BLaER1 treated with 17β-estradiol and CSF1 and Interleukin-3, amounts not matched to agents 10 nM and 100 nM (cell line): ENCODE data around the gene PARP9.

Source experiments
- H3K27ac ChIP-seq, 11 experiments: shearing (Covaris generic); formaldehyde crosslinking; 2 replicates each; pipeline ENCODE4 v1.8.1; 2022
- H3K27me3 ChIP-seq, 11 experiments: shearing (Covaris generic); formaldehyde crosslinking; 2 replicates each; pipeline ENCODE4 v1.8.1; 2022
- H3K36me3 ChIP-seq, 11 experiments: shearing (Covaris generic); formaldehyde crosslinking; 2 replicates each; pipeline ENCODE4 v1.8.1; 2022
- H3K4me1 ChIP-seq, 10 experiments: shearing (Covaris generic); formaldehyde crosslinking; 2 replicates each; pipeline ENCODE4 v1.8.1; 2022
- H3K4me2 ChIP-seq, 11 experiments: shearing (Covaris generic); formaldehyde crosslinking; 2 replicates each; pipeline ENCODE4 v1.8.1; 2022
- H3K4me3 ChIP-seq, 10 experiments: shearing (Covaris generic); formaldehyde crosslinking; 2 replicates each; pipeline ENCODE4 v1.8.1; 2022
- H3K9ac ChIP-seq, 11 experiments: shearing (Covaris generic); formaldehyde crosslinking; 2 replicates each; pipeline ENCODE4 v1.8.1; 2022
- H3K9me3 ChIP-seq, 11 experiments: shearing (Covaris generic); formaldehyde crosslinking; replicated peaks in 1 of 11; 2 replicates each; pipeline ENCODE4 v1.8.1; 2022
- H4K20me1 ChIP-seq, 11 experiments: shearing (Covaris generic); formaldehyde crosslinking; 2 replicates each; pipeline ENCODE4 v1.8.1; 2022
- Cebpa-rat ChIP-seq, 11 experiments: shearing (Covaris generic); IDR thresholded peaks; 2 replicates each; pipeline ENCODE4 v1.8.1; 2022

PARP9 gene

GRCh38 chr3:122564155-122564912 is at the start of gene PARP9, which contains the start of gene DTX3L:
Gene PARP9, minus strand, starts transcription at chr3:122564300. Its CDS starts 4,680 bp downstream, at chr3:122559620.
Gene DTX3L, plus strand, starts transcription at chr3:122564338. Its CDS starts 89 bp downstream, at chr3:122564427.
- H3K27me3 ChIP-seq: no peaks in the 10 kb centered on the region
- H3K4me3 ChIP-seq: peak within 1 kb of the TSS; percentile 70 to 94 (median 86)
- peak within 1 kb of the TSS; percentile 87 to 98 (median 94) for H3K9ac ChIP-seq
- H3K4me1 ChIP-seq: peaks cover 49 to 77% (median 62%) of the 10 kb centered on the region in 10 experiments
- H3K4me2 ChIP-seq: peak within 1 kb of the TSS; percentile 77 to 97 (median 92)
- H3K36me3 ChIP-seq: peaks cover 30 to 43% (median 36%) of the 10 kb centered on the region in 11 experiments
- peaks cover 0 to 16% (median 0%) of the 10 kb centered on the region in 11 experiments; a peak in 1 of 22 replicates for H4K20me1 ChIP-seq
- no peaks in the 10 kb centered on the region for H3K9me3 ChIP-seq
- peak within 1 kb of the TSS; percentile 87 to 99 (median 94) for H3K27ac ChIP-seq
- TF ChIP-seq Cebpa-rat (IDR thresholded peaks at IDR 0.05): no peak

DNA sequence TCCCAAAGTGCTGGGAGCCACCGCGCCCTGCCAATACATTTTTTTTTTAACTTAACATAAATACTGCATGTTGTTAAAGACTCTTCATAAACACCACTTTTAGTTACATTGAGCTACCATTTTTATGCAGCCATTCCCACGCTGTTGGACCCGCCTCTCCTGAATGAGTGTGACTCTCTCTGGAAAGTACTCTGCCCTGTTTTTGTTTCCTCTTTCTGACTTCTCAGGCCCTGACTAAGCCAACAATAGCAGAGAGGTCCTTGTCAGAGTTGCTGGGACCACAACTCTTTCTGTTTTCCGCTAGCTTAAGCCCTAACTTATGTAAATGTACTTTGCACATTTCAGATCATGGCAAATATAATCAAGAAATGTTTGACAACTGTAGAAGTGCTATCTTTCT is 48.6 kb upstream of the PARP9 start:
- peaks cover 0 to 4% (median 0%) of the 10 kb centered on the region in 11 experiments; a peak in 1 of 22 replicates for H3K9me3 ChIP-seq
- peak overlapping the region in 2 of 11 experiments; percentile 11 to 25; a peak in 2 of 22 replicates for H3K27ac ChIP-seq
- no peaks in the 10 kb centered on the region for H4K20me1 ChIP-seq

DNA sequence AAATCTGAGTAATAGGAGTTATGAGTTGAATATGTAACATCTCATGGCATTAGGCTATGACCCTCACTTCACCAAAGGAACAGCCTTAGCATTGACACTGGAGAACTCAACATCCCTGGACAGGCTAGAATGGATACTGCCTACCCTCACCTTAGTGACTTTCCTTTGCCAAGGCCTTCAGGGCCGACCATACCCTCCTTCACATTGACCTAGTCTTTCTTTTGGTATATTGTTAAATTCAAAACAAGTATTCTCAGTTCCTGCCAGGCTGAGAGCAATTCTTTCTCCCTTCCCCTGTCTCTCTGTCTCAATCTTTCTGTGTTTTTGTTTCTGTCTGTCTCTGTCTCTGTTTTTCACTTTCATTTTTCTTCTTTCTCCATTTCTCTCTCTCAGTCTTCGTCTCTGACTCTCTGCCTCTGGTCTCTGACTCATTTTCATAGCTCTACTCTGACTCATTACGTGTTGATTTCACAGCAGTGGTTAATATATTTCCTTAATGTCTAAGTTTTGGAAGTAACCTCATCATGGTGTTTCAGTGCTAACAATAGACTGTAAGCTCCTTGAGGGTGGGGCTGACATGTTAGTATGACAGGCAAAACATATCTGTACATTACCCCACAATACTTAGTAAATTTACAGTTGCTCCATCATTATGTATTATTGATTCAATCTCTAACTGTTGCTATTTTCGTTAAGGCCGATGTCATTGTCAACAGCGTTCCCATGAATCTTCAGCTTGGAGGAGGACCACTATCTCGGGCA is 45.9 kb upstream of the PARP9 start:
- Histone ChIP-seq H3K4me3 (peak overlapping the region in 1 of 10 experiments; percentile 25; a peak in 1 of 20 replicates), H3K9ac (peak overlapping the region in 4 of 11 experiments; percentile 7 to 63 (median 34); a peak in 5 of 22 replicates), H3K4me1 (peaks cover 0 to 44% (median 6%) of the 10 kb centered on the region in 10 experiments; a peak in 12 of 20 replicates), H3K4me2 (peak overlapping the region in 5 of 11 experiments; percentile 17 to 76 (median 67); a peak in 9 of 22 replicates), H3K27me3 (no peaks in the 10 kb centered on the region), H3K9me3 (peaks cover 0 to 4% (median 0%) of the 10 kb centered on the region in 11 experiments; a peak in 1 of 22 replicates), H3K27ac (peak overlapping the region in 6 of 11 experiments; percentile 8 to 77 (median 58); a peak in 9 of 22 replicates), H4K20me1 (no peaks in the 10 kb centered on the region; a peak in 1 of 22 replicates), H3K36me3 (peaks cover 14 to 88% (median 52%) of the 10 kb centered on the region in 11 experiments)
- no peak for TF ChIP-seq Cebpa-rat (IDR thresholded peaks at IDR 0.05)

More for the DNA sequence above, 48.6 kb upstream of the PARP9 start:
- Histone ChIP-seq H3K9ac (no peak overlapping the region), H3K4me1 (peaks cover 0 to 57% (median 6%) of the 10 kb centered on the region in 10 experiments; a peak in 9 of 20 replicates), H3K4me2 (peak overlapping the region in 2 of 11 experiments; percentile 36 to 44; a peak in 4 of 22 replicates), H3K4me3 (no peak overlapping the region), H3K36me3 (peaks cover 31 to 93% (median 73%) of the 10 kb centered on the region in 11 experiments), H3K27me3 (no peaks in the 10 kb centered on the region)
- TF ChIP-seq Cebpa-rat (IDR thresholded peaks at IDR 0.05): no peak

DNA sequence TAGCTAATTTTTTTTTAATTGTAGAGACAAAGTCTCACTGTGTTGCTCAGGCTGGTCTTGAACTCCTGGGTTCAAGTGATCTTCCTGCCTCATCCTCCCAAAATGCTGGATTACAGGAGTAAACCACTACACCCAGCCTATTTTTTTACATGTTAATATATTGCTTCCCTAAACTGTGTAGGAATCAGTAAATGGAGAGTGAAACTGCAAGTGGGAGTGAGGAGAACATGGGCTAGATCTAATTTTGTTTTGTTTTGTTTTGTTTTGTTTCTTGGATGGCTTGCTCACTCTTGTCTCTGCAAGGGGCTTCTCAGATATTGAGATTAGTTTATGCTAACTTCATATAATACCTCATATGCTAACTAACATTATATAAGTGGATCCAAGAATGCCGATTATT is 44.8 kb upstream of the PARP9 start:
- Histone ChIP-seq H3K4me1 (peaks cover 0 to 43% (median 10%) of the 10 kb centered on the region in 10 experiments; a peak in 12 of 20 replicates), H3K27ac (peak overlapping the region in 1 of 11 experiments; percentile 64; a peak in 1 of 22 replicates), H3K4me2 (peak overlapping the region in 2 of 11 experiments; percentile 67 to 75; a peak in 4 of 22 replicates), H3K4me3 (no peak overlapping the region), H4K20me1 (no peaks in the 10 kb centered on the region; a peak in 1 of 22 replicates), H3K27me3 (no peaks in the 10 kb centered on the region), H3K36me3 (peaks cover 13 to 77% (median 43%) of the 10 kb centered on the region in 11 experiments), H3K9me3 (peaks cover 0 to 6% (median 0%) of the 10 kb centered on the region in 11 experiments; a peak in 1 of 22 replicates), H3K9ac (no peak overlapping the region)
- no peak for TF ChIP-seq Cebpa-rat (IDR thresholded peaks at IDR 0.05)

DNA sequence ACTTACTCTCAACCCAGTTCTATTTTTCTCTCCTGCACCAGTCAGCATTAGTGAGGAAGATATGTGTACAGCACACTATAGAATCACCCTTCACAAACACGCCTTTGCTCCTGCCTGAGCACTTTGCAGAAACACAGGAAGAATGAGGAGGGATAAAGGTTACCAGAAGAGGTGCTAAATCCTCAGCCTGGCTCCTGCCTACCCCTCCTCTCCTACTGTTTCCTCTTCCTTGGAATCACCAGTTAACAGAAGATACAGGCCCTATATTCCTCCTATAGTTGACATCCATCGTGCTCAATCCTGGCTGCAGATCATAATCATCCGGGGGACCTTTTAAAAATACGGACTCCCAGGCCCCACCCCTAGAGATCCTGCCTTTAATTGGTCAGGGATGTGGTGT is 42.2 kb upstream of the PARP9 start:
- Histone ChIP-seq H3K4me3 (no peak overlapping the region), H3K36me3 (peaks cover 8 to 65% (median 33%) of the 10 kb centered on the region in 11 experiments), H3K4me2 (no peak overlapping the region), H4K20me1 (no peaks in the 10 kb centered on the region; a peak in 1 of 22 replicates), H3K27me3 (no peaks in the 10 kb centered on the region), H3K4me1 (peaks cover 0 to 23% (median 10%) of the 10 kb centered on the region in 10 experiments; a peak in 12 of 20 replicates), H3K27ac (no peak overlapping the region), H3K9me3 (peaks cover 0 to 13% (median 0%) of the 10 kb centered on the region in 11 experiments; a peak in 2 of 22 replicates), H3K9ac (no peak overlapping the region)
- TF ChIP-seq Cebpa-rat (IDR thresholded peaks at IDR 0.05): no peak

DNA sequence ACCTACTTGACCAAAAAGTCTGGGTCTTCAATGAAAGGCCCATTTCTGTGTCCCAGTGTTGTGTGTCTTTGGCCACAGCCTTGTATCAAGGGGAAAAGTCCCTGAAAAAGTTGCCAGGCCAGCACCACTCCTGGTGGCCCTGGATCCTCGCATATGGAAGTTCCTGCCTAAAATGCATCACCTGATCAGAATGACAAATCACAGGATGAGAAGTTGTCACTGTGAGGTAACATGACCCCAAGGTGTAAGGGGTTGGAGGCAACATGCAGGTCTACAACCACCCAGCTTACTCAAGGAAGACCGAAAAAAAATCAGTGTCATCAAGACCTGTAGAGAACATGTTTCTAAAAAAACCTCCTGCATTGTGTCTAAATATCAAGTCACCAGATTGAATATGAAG is 39.0 kb upstream of the PARP9 start:
- Histone ChIP-seq H3K36me3 (peaks cover 0 to 38% (median 17%) of the 10 kb centered on the region in 11 experiments; a peak in 10 of 22 replicates), H3K9ac (no peak overlapping the region), H3K27me3 (no peaks in the 10 kb centered on the region), H3K4me1 (peaks cover 0 to 9% (median 0%) of the 10 kb centered on the region in 10 experiments; a peak in 3 of 20 replicates), H3K4me3 (no peak overlapping the region), H3K9me3 (peaks cover 0 to 13% (median 0%) of the 10 kb centered on the region in 11 experiments; a peak in 1 of 22 replicates), H3K4me2 (no peak overlapping the region), H3K27ac (no peak overlapping the region), H4K20me1 (no peaks in the 10 kb centered on the region; a peak in 1 of 22 replicates)
- TF ChIP-seq Cebpa-rat (IDR thresholded peaks at IDR 0.05): no peak

DNA sequence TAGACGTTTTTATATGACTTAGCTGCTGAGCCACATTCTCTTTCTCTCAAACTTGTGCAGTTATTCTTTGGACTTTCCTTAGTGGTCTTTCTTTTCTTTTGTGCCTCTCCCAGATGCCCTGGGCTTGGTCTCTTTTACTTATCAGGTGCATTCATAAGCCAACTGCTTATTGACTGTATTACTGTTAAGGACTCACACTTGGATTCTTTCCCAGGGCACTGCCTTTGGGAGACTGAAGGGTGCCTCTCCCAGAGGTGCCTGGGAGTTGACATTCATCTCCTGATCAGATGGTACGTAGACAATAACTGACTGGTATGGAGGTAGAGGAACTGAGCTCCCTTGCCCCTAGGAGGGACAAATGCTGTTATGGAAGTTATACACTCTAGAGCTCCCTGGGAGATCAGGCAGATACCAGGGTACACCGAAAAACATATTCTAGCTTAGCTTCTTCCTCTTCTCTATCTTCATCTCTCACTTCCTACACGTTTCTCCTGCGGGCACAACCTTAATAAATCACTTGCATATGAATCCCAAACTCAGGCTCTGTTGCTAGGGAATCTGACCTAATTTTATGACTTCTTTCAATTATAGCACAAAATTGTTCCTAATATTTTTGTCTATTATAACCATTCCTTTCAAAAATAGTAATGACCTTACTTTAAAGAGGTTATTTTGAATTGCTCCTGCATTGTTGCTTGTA is 38.1 kb upstream of the PARP9 start:
- no peak overlapping the region for H3K27ac ChIP-seq
- peaks cover 0 to 9% (median 0%) of the 10 kb centered on the region in 10 experiments; a peak in 3 of 20 replicates for H3K4me1 ChIP-seq
- no peak overlapping the region for H3K9ac ChIP-seq
- TF ChIP-seq Cebpa-rat (IDR thresholded peaks at IDR 0.05): no peak
- no peaks in the 10 kb centered on the region for H3K27me3 ChIP-seq
- no peak overlapping the region for H3K4me2 ChIP-seq
- no peak overlapping the region for H3K4me3 ChIP-seq
- peaks cover 0 to 31% (median 13%) of the 10 kb centered on the region in 11 experiments; a peak in 10 of 22 replicates for H3K36me3 ChIP-seq
- H4K20me1 ChIP-seq: no peaks in the 10 kb centered on the region; a peak in 1 of 22 replicates
- peaks cover 0 to 13% (median 0%) of the 10 kb centered on the region in 11 experiments; a peak in 1 of 22 replicates for H3K9me3 ChIP-seq

- Histone ChIP-seq H3K27me3 (no peaks in the 10 kb centered on the region), H3K4me3 (no peak overlapping the region), H3K9ac (no peak overlapping the region), H3K9me3 (peaks cover 0 to 22% (median 4%) of the 10 kb centered on the region in 11 experiments; a peak in 7 of 22 replicates), H3K27ac (no peak overlapping the region), H3K4me1 (no peaks in the 10 kb centered on the region), H4K20me1 (no peaks in the 10 kb centered on the region), H3K36me3 (peaks cover 0 to 21% (median 6%) of the 10 kb centered on the region in 11 experiments; a peak in 8 of 22 replicates), H3K4me2 (no peak overlapping the region)
- TF ChIP-seq Cebpa-rat (IDR thresholded peaks at IDR 0.05): no peak
Measured at GRCh38 chr3:122598556-122598955, 34.5 kb upstream of the PARP9 start.
